Lower leg skin (tissue), 3 donors: ENCODE data around the gene SDK1.

Experiments
- CTCF ChIP-seq, 3 donors: fragments of 450-650 bp; IDR thresholded peaks; one replicate each; pipeline ENCODE4 v1.5.1; 2016; ENCODE audit warnings: antibody characterized with exemption in 3 of 3, mild to moderate bottlenecking in 3 of 3, moderate library complexity in 2 of 3
- POLR2A ChIP-seq, 2 donors: fragments of 450-650 bp; IDR thresholded peaks; one replicate each; pipeline ENCODE4 v1.6.1; 2016 to 2017; ENCODE audit warnings: antibody characterized with exemption in 2 of 2, mild to moderate bottlenecking in 1 of 2, moderate library complexity in 1 of 2

GRCh38 chr7:4057289-4057616 lies 756.2 kb downstream of the SDK1 start:
- TF ChIP-seq CTCF (IDR thresholded peaks at IDR 0.05) (no peak), POLR2A (IDR thresholded peaks at IDR 0.05) (no peak)
